ENCODE measurements around the gene SIGLEC5. TPM values are rescaled to one million over a fixed set of nuclear protein-coding genes. Genes with fewer than 3 reads are reported as not detected.

SIGLEC5 gene
- total and polyA plus RNA-seq, 2 of the 4 experiments (the other 2 are of a cell fraction): not detected

DNA sequence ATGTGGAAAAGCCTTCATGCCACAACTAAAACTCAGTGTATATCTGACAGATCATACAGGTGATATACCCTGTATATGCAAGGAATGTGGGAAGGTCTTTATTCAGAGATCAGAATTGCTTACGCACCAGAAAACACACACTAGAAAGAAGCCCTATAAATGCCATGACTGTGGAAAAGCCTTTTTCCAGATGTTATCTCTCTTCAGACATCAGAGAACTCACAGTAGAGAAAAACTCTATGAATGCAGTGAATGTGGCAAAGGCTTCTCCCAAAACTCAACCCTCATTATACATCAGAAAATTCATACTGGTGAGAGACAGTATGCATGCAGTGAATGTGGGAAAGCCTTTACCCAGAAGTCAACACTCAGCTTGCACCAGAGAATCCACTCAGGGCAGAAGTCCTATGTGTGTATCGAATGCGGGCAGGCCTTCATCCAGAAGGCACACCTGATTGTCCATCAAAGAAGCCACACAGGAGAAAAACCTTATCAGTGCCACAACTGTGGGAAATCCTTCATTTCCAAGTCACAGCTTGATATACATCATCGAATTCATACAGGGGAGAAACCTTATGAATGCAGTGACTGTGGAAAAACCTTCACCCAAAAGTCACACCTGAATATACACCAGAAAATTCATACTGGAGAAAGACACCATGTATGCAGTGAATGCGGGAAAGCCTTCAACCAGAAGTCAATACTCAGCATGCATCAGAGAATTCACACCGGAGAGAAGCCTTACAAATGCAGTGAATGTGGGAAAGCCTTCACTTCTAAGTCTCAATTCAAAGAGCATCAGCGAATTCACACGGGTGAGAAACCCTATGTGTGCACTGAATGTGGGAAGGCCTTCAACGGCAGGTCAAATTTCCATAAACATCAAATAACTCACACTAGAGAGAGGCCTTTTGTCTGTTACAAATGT, 42.7 kb downstream of the SIGLEC5 start:
- H3K36me3 ChIP-seq (ENCODE audit: control insufficient read depth, insufficient read depth, low read length): peaks cover 24% of the 10 kb centered on the region

More for the DNA sequence above, 42.7 kb downstream of the SIGLEC5 start:
- Histone ChIP-seq H3K27me3 (ENCODE audit: control insufficient read depth, insufficient read depth, low read length) (no peaks in the 10 kb centered on the region), H3K4ac (ENCODE audit: low read depth, low read length) (no peak overlapping the region), H2BK15ac (ENCODE audit: low read depth, low read length) (no peak overlapping the region), H3K56ac (ENCODE audit: extremely low read depth, insufficient read depth, low read length) (no peak overlapping the region), H3K18ac (ENCODE audit: low read depth, low read length) (no peak overlapping the region), H3K14ac (replicated peaks; ENCODE audit: low read depth, low read length) (no peak overlapping the region), H2AK5ac (ENCODE audit: low read depth, low read length) (no peak overlapping the region), H3K4me3 (ENCODE audit: insufficient read depth, low read depth, low read length) (no peak overlapping the region), H3K79me1 (ENCODE audit: low read depth in 1 of 2, low read length in 2 of 2) (no peaks in the 10 kb centered on the region; a peak in 2 of 4 replicates), H2BK20ac (ENCODE audit: low read depth, low read length) (no peak overlapping the region), H2BK5ac (ENCODE audit: low read depth, low read length, poor library complexity, severe bottlenecking) (no peak overlapping the region), H3K9me1 (ENCODE audit: insufficient read depth, low read length) (no peaks in the 10 kb centered on the region), H3K9ac (ENCODE audit: low read depth, low read length) (no peak overlapping the region), H4K8ac (ENCODE audit: low read depth in 2 of 2, low read length in 2 of 2) (no peak overlapping the region), H4K5ac (ENCODE audit: low read depth, low read length) (no peak overlapping the region), H4K20me1 (ENCODE audit: insufficient read depth, low read length) (no peaks in the 10 kb centered on the region), H2BK120ac (ENCODE audit: low read depth, low read length) (no peak overlapping the region), H3K9me3 (ENCODE audit: control insufficient read depth, insufficient read depth, low read length) (peaks cover 21% of the 10 kb centered on the region), H3K27ac (ENCODE audit: insufficient read depth, low read length) (no peak overlapping the region), H4K91ac (ENCODE audit: insufficient read depth, low read depth, low read length) (no peak overlapping the region), H3K4me2 (ENCODE audit: low read depth, low read length) (no peak overlapping the region), H2AFZ (replicated peaks; ENCODE audit: low read length, poor library complexity) (no peak overlapping the region), H3K23ac (ENCODE audit: low read depth, low read length) (no peak overlapping the region), H2AK9ac (replicated peaks; ENCODE audit: low read depth, low read length, poor library complexity) (no peak overlapping the region), H3K4me1 (ENCODE audit: control insufficient read depth, insufficient read depth, low read length) (no peaks in the 10 kb centered on the region)
- ChIA-PET POLR2A (ENCODE audit: unreplicated experiment) (no interaction called here), CTCF (no interaction called here)
- no peak for DNase-seq
- BruUV-seq (replicated peaks): no TSS peak
- TF ChIP-seq CEBPB (IDR thresholded peaks at IDR 0.05; ENCODE audit: low read depth, low read length): no peak
- no peak for TF ChIP-seq BHLHE40 (IDR thresholded peaks at IDR 0.05; ENCODE audit: low read depth, low read length)
- no peak for TF ChIP-seq MXI1 (IDR thresholded peaks at IDR 0.05; ENCODE audit: borderline replicate concordance, low read depth, low read length)
- intact Hi-C loops (cut with micrococcal nuclease): no loop called here
- in situ Hi-C loops (cut with MboI; ENCODE audit: low sequenced_read_pairs): no loop called here
- no peak for ATAC-seq (ENCODE audit: low read depth)
- dilution Hi-C loops (cut with HindIII; ENCODE audit: low sequenced_read_pairs, unreplicated experiment): no loop called here
- WGBS, 2 experiments (ENCODE audit: extremely low coverage in 2 of 2, insufficient read length in 1 of 2): no CpG with 5 or more reads among the region's 9 CpGs
